ENCODE measurements around the gene C11orf54.
"Not testable (repeated sequence)": the region's sequence is repeated elsewhere in the genome, so short reads cannot be mapped to it uniquely, and the experiment has no call there.

The C11orf54 gene

DNA sequence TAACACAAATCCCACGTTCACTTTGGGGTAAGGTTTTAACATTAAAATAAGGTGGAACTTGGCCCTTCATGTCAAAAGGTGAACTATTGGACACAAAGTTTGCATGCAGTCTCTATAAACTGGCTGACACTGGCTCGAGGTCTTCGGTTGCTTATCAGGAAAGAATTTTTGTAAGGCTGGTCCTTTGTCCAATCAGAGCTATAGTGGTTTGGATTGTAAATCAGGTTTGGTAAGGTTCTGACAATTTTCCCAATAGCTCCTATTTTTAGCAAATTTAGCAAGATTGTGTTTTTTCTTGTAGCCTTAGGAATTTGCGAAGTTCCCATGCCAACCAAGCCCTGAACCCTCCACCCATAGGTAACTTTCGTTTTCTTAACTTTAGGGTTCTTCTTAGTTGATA is 25.0 kb downstream of the C11orf54 start:
- no peak for DNase-seq (ENCODE audit: low spot score)

- DNase-seq (ENCODE audit: low spot score): no peak
These were observed 25.5 kb downstream of the C11orf54 start for GRCh38 chr11:93767018-93767417.

GRCh38 chr11:93770160-93770559 is 28.7 kb downstream of the C11orf54 start:
- no peak for DNase-seq (ENCODE audit: low spot score)

GRCh38 chr11:93772123-93772522 is 30.7 kb downstream of the C11orf54 start:
- no peak for DNase-seq (ENCODE audit: low spot score)

GRCh38 chr11:93773045-93773477 is 31.6 kb downstream of the C11orf54 start:
- no peak for DNase-seq (ENCODE audit: low spot score)

DNA sequence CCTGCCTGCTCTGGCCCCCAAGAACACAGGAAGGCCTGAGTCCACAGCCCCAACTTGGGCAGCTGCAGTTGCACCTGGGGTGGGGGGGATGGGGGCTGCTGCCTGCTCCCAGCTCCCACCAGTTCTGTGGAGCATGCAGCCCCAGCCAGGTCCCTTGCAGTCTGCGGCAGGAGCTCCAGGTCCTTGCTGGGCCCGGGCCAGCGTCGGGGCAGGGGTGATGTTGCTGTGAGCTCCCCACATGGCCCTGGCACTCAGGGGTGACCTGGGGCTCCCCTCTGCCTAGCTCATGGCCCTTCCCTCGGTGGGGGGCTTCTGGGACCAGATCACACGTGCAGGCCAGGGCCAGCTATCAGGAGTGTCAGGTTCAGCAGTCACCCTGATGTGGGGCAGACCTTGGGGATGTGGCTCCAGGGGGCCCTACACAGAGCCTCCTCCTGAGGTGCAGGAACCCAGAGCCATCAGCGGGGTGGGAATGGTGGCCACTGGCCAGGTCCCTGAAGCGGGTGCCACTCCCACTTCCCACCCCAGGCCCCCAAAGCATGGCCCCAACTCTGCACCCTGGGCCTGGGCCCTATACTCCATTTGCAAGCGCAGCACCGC is 32.2 kb downstream of the C11orf54 start:
- DNase-seq (ENCODE audit: low spot score): no peak

GRCh38 chr11:93774560-93774959 is 33.1 kb downstream of the C11orf54 start:
- DNase-seq (ENCODE audit: low spot score): not testable (repeated sequence)

GRCh38 chr11:93775289-93775688 is 33.8 kb downstream of the C11orf54 start:
- DNase-seq (ENCODE audit: low spot score): no peak

DNA sequence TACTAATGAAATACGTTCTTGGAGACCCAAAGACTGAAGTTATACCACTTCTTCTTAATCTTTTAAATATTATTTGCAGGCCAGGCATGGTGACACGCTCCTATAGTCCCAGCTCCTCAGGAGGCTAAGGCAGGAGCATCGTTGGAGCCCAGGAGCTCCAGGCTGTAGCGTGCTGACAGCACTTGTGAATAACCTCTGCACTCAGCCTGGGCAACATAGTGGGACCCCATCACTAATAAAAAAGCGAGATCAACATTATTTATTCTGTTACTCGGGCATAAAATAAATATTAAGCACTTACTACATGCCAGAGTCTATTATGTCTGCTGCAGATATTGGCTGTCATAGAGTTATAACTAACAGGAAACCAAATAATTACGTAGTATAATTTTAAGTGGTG is 41.9 kb downstream of the C11orf54 start:
- no peak for DNase-seq (ENCODE audit: low spot score)

- DNase-seq (ENCODE audit: low spot score): no peak
These were observed 42.3 kb downstream of the C11orf54 start for GRCh38 chr11:93783765-93784144.

DNA sequence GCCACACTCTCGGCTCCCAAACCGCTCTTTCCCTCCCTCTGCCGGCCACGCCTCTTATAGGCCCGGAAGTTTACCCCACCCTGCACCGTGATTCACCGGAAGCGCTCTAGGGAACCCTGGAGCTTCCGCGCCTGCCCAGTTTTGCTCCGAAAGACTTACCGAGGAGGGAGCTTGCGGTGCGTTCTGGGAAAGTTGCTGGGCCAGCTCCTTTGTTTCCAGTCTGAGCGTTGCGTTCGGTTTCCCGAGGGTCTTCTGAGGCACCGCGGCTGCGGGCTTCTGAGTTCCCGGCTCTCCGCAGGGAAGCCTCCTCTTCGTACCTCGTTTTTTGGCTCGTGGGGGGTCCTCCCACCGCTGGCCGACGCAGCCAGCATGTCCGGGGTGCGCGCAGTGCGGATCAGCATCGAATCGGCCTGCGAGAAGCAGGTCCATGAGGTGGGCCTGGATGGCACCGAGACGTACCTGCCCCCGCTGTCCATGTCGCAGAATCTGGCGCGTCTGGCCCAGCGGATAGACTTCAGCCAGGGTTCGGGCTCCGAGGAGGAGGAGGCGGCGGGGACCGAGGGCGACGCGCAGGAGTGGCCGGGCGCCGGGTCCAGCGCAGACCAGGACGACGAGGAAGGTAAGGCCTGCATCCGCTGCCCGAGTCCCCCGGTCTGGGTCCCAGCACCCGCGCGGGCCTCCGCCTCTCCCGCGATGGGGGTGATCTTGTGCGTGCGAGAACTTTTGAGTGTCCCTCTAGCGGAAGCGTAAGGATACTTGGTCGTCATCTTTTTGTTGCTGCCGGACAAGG is 42.9 kb downstream of the C11orf54 start, which contains the start of gene MED17:
MED17 (plus strand) TSS at position 138 of the 790 bp plus-strand sequence; CDS start at position 370, 232 bp downstream.
- DNase-seq (ENCODE audit: low spot score): peak; percentile 92

DNA sequence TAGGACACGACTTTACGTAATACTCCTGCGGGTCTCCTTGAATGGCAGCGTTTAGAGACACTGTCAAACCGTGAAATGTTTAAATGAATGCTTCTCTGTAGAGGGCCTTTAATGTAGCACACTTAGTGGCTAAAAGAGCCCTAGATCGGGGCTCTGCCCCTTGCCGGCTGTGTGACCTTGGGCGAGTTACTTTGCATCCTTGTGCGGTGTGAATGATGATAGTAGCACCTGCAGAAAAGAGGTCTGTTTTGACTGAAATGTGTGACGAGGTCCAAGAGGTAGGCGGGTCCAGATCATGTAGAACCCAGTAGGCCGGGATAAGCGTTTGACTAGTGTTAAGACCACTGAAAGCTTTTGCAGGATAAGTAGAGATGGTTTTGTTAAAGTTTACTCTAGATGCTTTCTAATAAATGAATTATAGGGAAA is 43.5 kb downstream of the C11orf54 start:
- DNase-seq (ENCODE audit: low spot score): no peak

DNA sequence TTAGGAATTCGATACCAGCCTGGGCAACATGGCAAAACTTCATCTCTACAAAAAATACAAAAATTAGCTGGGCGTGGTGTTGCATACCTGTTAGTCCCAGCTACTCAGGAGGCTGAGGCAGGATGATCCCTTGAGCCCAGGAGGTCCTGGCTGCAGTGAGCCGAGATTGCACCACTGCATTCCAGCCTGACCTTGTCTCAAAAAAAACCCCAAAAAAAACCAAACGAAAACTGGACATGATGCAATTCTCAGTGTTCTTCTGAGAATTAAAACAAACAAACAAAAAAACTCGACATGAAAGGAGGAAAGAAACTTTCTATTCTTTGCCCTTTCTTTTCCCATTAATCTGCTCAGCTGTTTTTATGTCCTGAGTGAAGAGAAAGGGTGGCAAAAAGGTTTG is 50.0 kb downstream of the C11orf54 start:
- DNase-seq (ENCODE audit: low spot score): no peak

DNA sequence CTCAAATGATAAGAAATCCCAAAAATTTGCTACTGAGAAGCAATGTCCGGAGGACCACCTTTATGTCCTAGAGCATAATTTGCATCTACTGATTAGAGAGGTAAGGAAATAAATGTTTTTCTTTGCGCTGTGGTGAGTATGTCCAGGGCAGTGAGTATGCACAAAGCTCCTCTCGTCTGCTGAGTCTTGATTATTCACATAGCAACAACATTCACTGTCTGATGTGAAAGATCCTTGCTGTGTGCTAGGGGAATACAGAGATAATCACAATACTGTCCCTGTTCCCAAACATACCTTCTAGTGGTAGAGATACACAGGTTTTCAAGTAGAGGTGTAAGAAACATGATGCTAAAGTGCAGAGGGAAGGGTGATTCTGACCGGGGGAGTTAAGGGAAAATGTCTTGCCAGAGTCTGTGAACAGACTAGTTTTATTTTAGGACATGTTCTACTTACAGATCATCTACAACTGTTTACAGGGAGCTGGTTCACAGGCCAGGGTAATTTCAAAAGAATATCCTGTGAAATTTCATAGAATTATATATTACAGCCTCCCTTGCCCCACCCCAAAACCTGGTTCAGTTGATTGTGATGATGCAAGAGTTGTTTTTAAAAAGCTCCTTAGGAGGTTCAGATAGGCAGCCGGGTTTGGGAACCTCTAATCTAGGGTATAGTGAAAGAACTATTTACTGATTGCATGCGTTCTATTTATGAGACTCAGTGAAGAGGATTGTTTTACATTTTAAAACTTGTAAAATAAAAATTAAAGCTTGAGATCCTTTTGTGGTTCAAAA is 55.2 kb downstream of the C11orf54 start:
- DNase-seq (ENCODE audit: low spot score): no peak

DNA sequence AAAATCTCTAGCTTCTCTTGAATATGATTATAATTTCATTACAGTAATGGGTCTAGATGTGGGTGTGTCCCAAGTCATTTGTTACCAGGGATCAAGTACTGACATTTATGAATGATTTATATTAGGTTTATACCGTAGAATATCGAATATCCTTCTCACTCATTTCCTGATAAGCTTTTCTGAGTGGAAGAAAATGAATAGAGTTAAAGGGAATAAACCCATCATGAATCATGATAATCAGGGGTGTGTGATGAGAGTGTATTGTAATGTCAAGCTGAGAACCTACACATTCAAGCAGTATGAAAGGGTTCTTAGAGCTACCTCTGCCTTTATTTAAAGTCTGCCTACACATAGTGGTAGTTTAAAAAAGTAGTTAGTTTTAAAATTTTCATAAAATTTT is 59.9 kb downstream of the C11orf54 start:
- no peak for DNase-seq (ENCODE audit: low spot score)

DNA sequence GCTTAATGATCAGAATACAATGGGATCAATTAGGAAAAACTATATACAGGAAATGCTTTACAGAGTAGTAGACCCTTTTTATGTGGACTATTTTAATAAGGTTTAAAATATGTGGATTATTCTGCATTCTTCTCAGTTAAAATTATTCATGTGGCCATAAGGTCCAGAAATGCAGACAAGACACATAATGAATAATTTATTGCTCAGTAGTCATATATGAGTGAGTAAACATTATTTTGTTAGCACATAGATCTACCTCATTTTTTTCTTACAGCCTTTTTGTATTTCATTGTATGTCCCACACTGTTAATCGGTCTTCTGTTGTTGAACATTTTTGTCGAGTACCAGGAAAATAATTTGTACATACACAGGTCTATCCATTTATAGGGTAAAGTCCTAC is 63.4 kb downstream of the C11orf54 start:
- DNase-seq (ENCODE audit: low spot score): no peak

- no peak for DNase-seq (ENCODE audit: low spot score)
These were observed 66.5 kb downstream of the C11orf54 start for GRCh38 chr11:93807980-93808379.

DNA sequence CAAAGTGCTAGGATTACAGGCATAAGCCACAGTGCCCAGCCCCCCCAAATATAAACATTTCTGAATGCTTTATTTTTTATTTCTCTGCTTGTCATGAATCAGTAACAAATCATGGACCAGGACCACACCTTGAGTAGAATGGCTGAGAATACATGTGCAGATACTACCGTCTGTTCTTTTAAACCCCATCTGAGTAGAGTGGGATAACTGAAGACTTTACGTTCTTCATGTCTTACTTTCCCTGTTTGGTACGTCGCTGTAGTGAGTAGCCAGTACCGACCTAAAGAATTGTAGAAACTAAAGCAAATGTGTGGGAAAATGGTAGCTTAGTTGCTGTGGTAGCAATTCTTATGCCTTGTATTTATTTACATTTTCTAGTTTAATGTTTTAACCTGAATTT is 72.5 kb downstream of the C11orf54 start:
- no peak for DNase-seq (ENCODE audit: low spot score)
